Measurements from ENCODE around the gene GRAMD2A.

- TF ChIP-seq POLR2A (IDR thresholded peaks at IDR 0.05; ENCODE audit: low read length), result no peak
- TF ChIP-seq GATA1 (IDR thresholded peaks at IDR 0.05; ENCODE audit: low read depth, low read length), result no peak
Observed at GRCh38 chr15:72231833-72232478, 34.4 kb upstream of the GRAMD2A start.
